B cell (primary cell): Measurements from ENCODE around the gene LRRC10B. TPM values are rescaled to one million over a fixed set of nuclear protein-coding genes. Genes with fewer than 3 reads are reported as not detected.

Source experiments
- ATAC-seq: fragments of 200-7000 bp; cut with Tn5 transposase; one replicate; pipeline ENCODE4 v1.10.0; 2021; ENCODE audit warnings: low read depth, mild to moderate bottlenecking, moderate number of reproducible peaks, moderate library complexity
- CTCF ChIA-PET: fragments of 350-600 bp; sonication (Branson Sonifier 250); formaldehyde crosslinking; loops from one replicate; lab custom pipeline; 2021; ENCODE audit warnings: antibody characterized with exemption, inconsistent platforms; lab: Charles Lee
- POLR2A ChIA-PET: fragments of 350-600 bp; sonication (Branson Sonifier 250); formaldehyde crosslinking; loops from one replicate; lab custom pipeline; 2021; ENCODE audit warnings: antibody characterized with exemption; lab: Charles Lee
- DNase-seq: peaks from one replicate; pipeline ENCODE4 v3.0.0; 2013
- H2AFZ ChIP-seq: 2 replicates; pipeline ENCODE4 v1.6.1; 2012; ENCODE audit warnings: mild to moderate bottlenecking, low read depth, low read length; ENCODE audit not compliant: insufficient read depth, poor library complexity, severe bottlenecking
- H3K27ac ChIP-seq, 2 donors: 1 replicate in 1 of 2; 2 replicates in 1 of 2; pipeline ENCODE4 v1.5.1; 2012 to 2013; ENCODE audit warnings: low read length in 2 of 2, mild to moderate bottlenecking in 2 of 2, moderate library complexity in 1 of 2
- H3K27me3 ChIP-seq, 4 experiments: fragments of 200-600 bp in 1 of 4; sonication (generic) in 1 of 4; replicated peaks in 1 of 4; 1 replicate in 2 of 4; 2 replicates in 2 of 4; pipeline versions ENCODE4 v1.6.1 to v1.7.0; 2013 to 2016; ENCODE audit warnings: low read length in 3 of 4, mild to moderate bottlenecking in 2 of 4, mixed read lengths in 1 of 4, moderate library complexity in 1 of 4; ENCODE audit not compliant: insufficient read depth in 4 of 4, control insufficient read depth in 3 of 4; ENCODE audit errors: control extremely low read depth in 1 of 4
- H3K36me3 ChIP-seq, 2 experiments: replicated peaks in 1 of 2; 1 replicate in 1 of 2; 2 replicates in 1 of 2; pipeline versions ENCODE4 v1.6.1 to v1.7.1; 2013; ENCODE audit warnings: low read length in 1 of 2; ENCODE audit not compliant: insufficient read depth in 2 of 2, control insufficient read depth in 1 of 2; ENCODE audit errors: control extremely low read depth in 1 of 2, extremely low read depth in 1 of 2
- H3K4me1 ChIP-seq, 2 donors: fragments of 200-600 bp in 1 of 2; sonication (generic) in 1 of 2; 1 replicate in 1 of 2; 2 replicates in 1 of 2; pipeline versions ENCODE4 v1.5.1 to v1.6.1; 2013 to 2017; ENCODE audit warnings: low read length in 2 of 2; ENCODE audit not compliant: control insufficient read depth in 2 of 2, insufficient read depth in 2 of 2
- H3K4me2 ChIP-seq: replicated peaks from 2 replicates; pipeline ENCODE3; 2012; ENCODE audit warnings: mild to moderate bottlenecking, low read depth, low read length; ENCODE audit not compliant: poor library complexity, severe bottlenecking
- H3K4me3 ChIP-seq, 5 experiments: fragments of 200-600 bp in 1 of 5; sonication (generic) in 1 of 5; 1 replicate in 3 of 5; 2 replicates in 2 of 5; pipeline versions ENCODE4 v1.5.1 to v1.7.0; 2011 to 2016; ENCODE audit warnings: low read length in 4 of 5, mild to moderate bottlenecking in 4 of 5, low read depth in 2 of 5, control low read depth in 1 of 5, moderate library complexity in 1 of 5; ENCODE audit not compliant: insufficient read depth in 1 of 5; ENCODE audit errors: control extremely low read depth in 1 of 5, extremely low read depth in 1 of 5
- H3K79me2 ChIP-seq: fragments of 200-600 bp; sonication (generic); one replicate; pipeline ENCODE4 v1.6.0; 2016; ENCODE audit warnings: low read length; ENCODE audit not compliant: control insufficient read depth, insufficient read depth
- H3K9ac ChIP-seq: fragments of 200-600 bp; sonication (generic); 2 replicates; pipeline ENCODE4 v1.6.1; 2017; ENCODE audit warnings: mild to moderate bottlenecking, low read length, moderate library complexity
- H3K9me3 ChIP-seq, 3 donors: one replicate each; pipeline versions ENCODE4 v1.6.1 to v1.7.1; 2013; ENCODE audit warnings: low read length in 2 of 3; ENCODE audit not compliant: control insufficient read depth in 2 of 3, insufficient read depth in 1 of 3; ENCODE audit errors: control extremely low read depth in 1 of 3
- H4K20me1 ChIP-seq: 2 replicates; pipeline ENCODE4 v1.6.0; 2012; ENCODE audit warnings: mild to moderate bottlenecking, low read length; ENCODE audit not compliant: insufficient read depth, control insufficient read depth, poor library complexity, severe bottlenecking
- H3K27ac Mint-ChIP-seq: one replicate; pipeline ENCODE4 v1.8.0; 2021; ENCODE audit warnings: mixed read lengths
- H3K27me3 Mint-ChIP-seq: one replicate; pipeline ENCODE4 v1.8.0; 2021; ENCODE audit warnings: mixed read lengths
- H3K4me1 Mint-ChIP-seq: one replicate; pipeline ENCODE4 v1.8.0; 2021; ENCODE audit warnings: mixed read lengths
- H3K4me3 Mint-ChIP-seq: one replicate; pipeline ENCODE4 v1.8.0; 2021; ENCODE audit warnings: mixed read lengths
- H3K9me3 Mint-ChIP-seq: one replicate; pipeline ENCODE4 v1.8.0; 2022; ENCODE audit warnings: mixed read lengths; ENCODE audit not compliant: insufficient read depth
- EZH2 ChIP-seq: IDR thresholded peaks from 2 replicates; pipeline ENCODE4 v1.6.1; 2012; ENCODE audit warnings: borderline replicate concordance, low read depth, mild to moderate bottlenecking, moderate library complexity, low read length; ENCODE audit not compliant: insufficient read depth, poor library complexity, severe bottlenecking
- WGBS: methylation state at CpG from one replicate; pipeline ENCODE4 v1.1.5; 2013; ENCODE audit warnings: missing lambda C conversion rate; ENCODE audit not compliant: insufficient coverage; 5-methylcytosine and 5-hydroxymethylcytosine counted together
- intact Hi-C: fragments of 100-400 bp; cut with micrococcal nuclease; formaldehyde crosslinking; loops from one replicate; pipeline ENCODE4 v1.10.0; 2022
- polyA plus RNA-seq: library from polyadenylated mRNA; depleted of rRNA; stranded (reverse); fragments of >200 nt; gene quantifications from 2 replicates; pipeline ENCODE4 v1.2.3, GENCODE V29; 2012
- total RNA-seq, 2 donors: library from RNA; stranded (reverse); fragments of 120-200 nt in 1 of 2; gene quantifications; 1 replicate in 1 of 2; 2 replicates in 1 of 2; pipeline versions ENCODE4 v1.2.3 to v1.2.4, GENCODE V29; 2013 to 2022
- TF ChIP-seq, protein P1 (sequence below): fragments of 200-600 bp; IDR thresholded peaks from one replicate; pipeline ENCODE4 v1.8.0; 2022; ENCODE audit warnings: antibody characterized with exemption, mild to moderate bottlenecking

Gene LRRC10B
- total and polyA plus RNA-seq, 2 donors (not counting 1 experiment from before 2014, with no cell fraction given): 0.15 TPM; not detected in 1

DNA sequence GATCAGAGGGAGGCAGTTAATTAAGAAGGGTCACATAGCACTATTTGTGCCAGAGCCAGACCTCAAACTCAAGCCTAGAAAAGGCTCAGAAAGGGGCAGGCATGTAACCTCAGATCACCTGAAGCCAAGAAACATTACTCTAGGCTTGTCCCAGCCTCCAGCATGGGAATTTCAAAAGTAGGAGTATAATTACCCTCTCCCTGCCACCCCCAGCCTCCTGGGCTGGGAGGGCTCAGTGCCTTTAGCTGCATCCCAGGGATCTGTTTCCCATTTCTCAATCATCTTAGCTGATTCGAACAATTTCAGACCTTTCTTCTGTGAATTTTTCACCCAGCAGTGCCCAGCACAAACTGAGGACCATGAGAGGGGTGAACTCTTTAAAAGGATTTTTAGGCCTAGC lies 33.1 kb upstream of the LRRC10B start:
- Mint-ChIP-seq H3K27ac (no peak overlapping the region), H3K9me3 (no peaks in the 10 kb centered on the region), H3K4me1 (peaks cover 2% of the 10 kb centered on the region), H3K27me3 (peaks cover 1% of the 10 kb centered on the region), H3K4me3 (no peak overlapping the region)
- intact Hi-C loops: no loop called here
- Histone ChIP-seq H2AFZ (no peak overlapping the region), H3K27ac (no peak overlapping the region), H3K9me3 (no peaks in the 10 kb centered on the region), H3K36me3 (peaks cover 0 to 11% of the 10 kb centered on the region in 2 experiments), H3K9ac (no peak overlapping the region), H3K4me2 (no peak overlapping the region), H4K20me1 (no peaks in the 10 kb centered on the region), H3K79me2 (no peaks in the 10 kb centered on the region), H3K27me3 (peaks cover 0 to 8% (median 0%) of the 10 kb centered on the region in 4 experiments), H3K4me1 (peaks cover 0 to 6% of the 10 kb centered on the region in 2 donors), H3K4me3 (no peak overlapping the region)
- ChIA-PET CTCF (interaction anchor here (0.9 to 6.9 kb wide), 6 partner anchors 9 to 258 kb away, joined by 3 to 62 read pairs (median 14); no protein-coding TSS in a partner anchor), POLR2A (no interaction called here)
- no peak for DNase-seq
- ATAC-seq: no peak
- whole genome bisulfite sequencing: 100% methylated on average over 1 of the region's 1 CpG
- TF ChIP-seq EZH2: no peak
- TF ChIP-seq, protein P1, sequence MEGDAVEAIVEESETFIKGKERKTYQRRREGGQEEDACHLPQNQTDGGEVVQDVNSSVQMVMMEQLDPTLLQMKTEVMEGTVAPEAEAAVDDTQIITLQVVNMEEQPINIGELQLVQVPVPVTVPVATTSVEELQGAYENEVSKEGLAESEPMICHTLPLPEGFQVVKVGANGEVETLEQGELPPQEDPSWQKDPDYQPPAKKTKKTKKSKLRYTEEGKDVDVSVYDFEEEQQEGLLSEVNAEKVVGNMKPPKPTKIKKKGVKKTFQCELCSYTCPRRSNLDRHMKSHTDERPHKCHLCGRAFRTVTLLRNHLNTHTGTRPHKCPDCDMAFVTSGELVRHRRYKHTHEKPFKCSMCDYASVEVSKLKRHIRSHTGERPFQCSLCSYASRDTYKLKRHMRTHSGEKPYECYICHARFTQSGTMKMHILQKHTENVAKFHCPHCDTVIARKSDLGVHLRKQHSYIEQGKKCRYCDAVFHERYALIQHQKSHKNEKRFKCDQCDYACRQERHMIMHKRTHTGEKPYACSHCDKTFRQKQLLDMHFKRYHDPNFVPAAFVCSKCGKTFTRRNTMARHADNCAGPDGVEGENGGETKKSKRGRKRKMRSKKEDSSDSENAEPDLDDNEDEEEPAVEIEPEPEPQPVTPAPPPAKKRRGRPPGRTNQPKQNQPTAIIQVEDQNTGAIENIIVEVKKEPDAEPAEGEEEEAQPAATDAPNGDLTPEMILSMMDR: no peak

DNA sequence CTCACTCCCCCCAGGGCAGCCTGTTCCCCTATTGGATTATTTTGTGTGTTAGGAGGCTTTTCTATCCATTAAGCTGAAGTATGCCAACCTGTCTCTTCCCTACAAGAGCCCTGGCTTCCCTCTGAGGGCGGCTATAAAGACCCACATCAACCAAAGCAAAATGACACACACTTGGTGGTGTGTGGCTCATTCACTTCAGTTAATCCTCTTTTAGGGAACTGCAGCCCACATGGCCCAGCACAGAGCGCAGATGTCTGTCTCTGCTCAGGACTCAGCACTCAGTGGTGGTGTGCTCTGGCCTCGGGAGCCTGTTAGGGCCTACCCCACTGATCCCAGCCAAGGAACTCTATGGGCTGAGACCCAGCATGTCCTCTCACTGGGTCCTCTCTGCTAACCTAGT lies 32.2 kb upstream of the LRRC10B start:
- intact Hi-C loops: no loop called here
- CTCF ChIA-PET: interaction anchor here (0.7 to 6.9 kb wide), 10 partner anchors 7 to 257 kb away, joined by 3 to 62 read pairs (median 8); no protein-coding TSS in a partner anchor
- 100% methylated on average over 3 of the region's 3 CpGs for WGBS

More for the DNA sequence above, 32.2 kb upstream of the LRRC10B start:
- H3K4me2 ChIP-seq: no peak overlapping the region
- no peaks in the 10 kb centered on the region for H4K20me1 ChIP-seq
- Mint-ChIP-seq H3K9me3 (no peaks in the 10 kb centered on the region), H3K4me1 (peaks cover 2% of the 10 kb centered on the region), H3K4me3 (no peak overlapping the region), H3K27ac (no peak overlapping the region), H3K27me3 (peaks cover 5% of the 10 kb centered on the region)
- no peak overlapping the region for H3K27ac ChIP-seq
- no peak for ATAC-seq
- POLR2A ChIA-PET: no interaction called here
- H3K9me3 ChIP-seq: no peaks in the 10 kb centered on the region
- H3K9ac ChIP-seq: no peak overlapping the region
- no peak overlapping the region for H3K4me3 ChIP-seq
- no peak for TF ChIP-seq EZH2
- TF ChIP-seq, protein P1: no peak
- H3K27me3 ChIP-seq: peaks cover 0 to 10% (median 0%) of the 10 kb centered on the region in 4 experiments
- no peak for DNase-seq
- H3K36me3 ChIP-seq: peaks cover 0 to 4% of the 10 kb centered on the region in 2 experiments
- H3K4me1 ChIP-seq: peaks cover 0 to 6% of the 10 kb centered on the region in 2 donors
- H2AFZ ChIP-seq: no peak overlapping the region
- H3K79me2 ChIP-seq: no peaks in the 10 kb centered on the region
